ENCODE data around the gene KCNAB3.

KCNAB3 gene

GRCh38 chr17:7945651-7946050 is 16.0 kb upstream of the KCNAB3 start:
- TF ChIP-seq RAD21 (IDR thresholded peaks at IDR 0.05; ENCODE audit: low read depth), result no peak
- no peak for TF ChIP-seq YY1 (IDR thresholded peaks at IDR 0.05; ENCODE audit: low read depth)
- no peak for TF ChIP-seq TCF12 (IDR thresholded peaks at IDR 0.05; ENCODE audit: low read depth)
- no peak for TF ChIP-seq CREB1 (IDR thresholded peaks at IDR 0.05; ENCODE audit: low read depth)
- TF ChIP-seq FOXM1 (IDR thresholded peaks at IDR 0.05; ENCODE audit: borderline replicate concordance, low read depth), result no peak
- no peak for TF ChIP-seq REST (IDR thresholded peaks at IDR 0.05; ENCODE audit: low read depth)
- no peak for TF ChIP-seq CEBPB (IDR thresholded peaks at IDR 0.05)

- TF ChIP-seq FOXM1 (IDR thresholded peaks at IDR 0.05; ENCODE audit: borderline replicate concordance, low read depth) (no peak), TEAD4 (IDR thresholded peaks at IDR 0.05) (no peak), CREB1 (IDR thresholded peaks at IDR 0.05; ENCODE audit: low read depth) (no peak), MAX (IDR thresholded peaks at IDR 0.05) (no peak), RAD21 (IDR thresholded peaks at IDR 0.05; ENCODE audit: low read depth) (no peak), TAF1 (IDR thresholded peaks at IDR 0.05; ENCODE audit: low read depth) (no peak), EP300 (IDR thresholded peaks at IDR 0.05; ENCODE audit: borderline replicate concordance) (no peak), EGR1 (IDR thresholded peaks at IDR 0.05) (no peak), TCF12 (IDR thresholded peaks at IDR 0.05; ENCODE audit: low read depth) (no peak), USF1 (IDR thresholded peaks at IDR 0.05) (no peak), ZBTB7A (IDR thresholded peaks at IDR 0.05; ENCODE audit: low read depth) (no peak), NFIC (IDR thresholded peaks at IDR 0.05) (no peak), YY1 (IDR thresholded peaks at IDR 0.05; ENCODE audit: low read depth) (no peak), REST (IDR thresholded peaks at IDR 0.05; ENCODE audit: low read depth) (no peak)
These were observed 14.7 kb upstream of the KCNAB3 start for GRCh38 chr17:7944326-7944725.

- TF ChIP-seq TEAD4 (IDR thresholded peaks at IDR 0.05) (no peak), REST (IDR thresholded peaks at IDR 0.05; ENCODE audit: low read depth) (no peak), USF1 (IDR thresholded peaks at IDR 0.05) (no peak), EP300 (IDR thresholded peaks at IDR 0.05; ENCODE audit: borderline replicate concordance) (no peak), TAF1 (IDR thresholded peaks at IDR 0.05; ENCODE audit: low read depth) (no peak)
These were observed 13.6 kb upstream of the KCNAB3 start for GRCh38 chr17:7943291-7943690.

GRCh38 chr17:7940743-7941142 is 11.1 kb upstream of the KCNAB3 start:
- TF ChIP-seq FOXM1 (IDR thresholded peaks at IDR 0.05; ENCODE audit: borderline replicate concordance, low read depth), result no peak
- TF ChIP-seq EP300 (IDR thresholded peaks at IDR 0.05; ENCODE audit: borderline replicate concordance), result no peak
- no peak for TF ChIP-seq CREB1 (IDR thresholded peaks at IDR 0.05; ENCODE audit: low read depth)
- no peak for TF ChIP-seq EGR1 (IDR thresholded peaks at IDR 0.05)
- no peak for TF ChIP-seq USF1 (IDR thresholded peaks at IDR 0.05)
- TF ChIP-seq TCF12 (IDR thresholded peaks at IDR 0.05; ENCODE audit: low read depth), result no peak
- TF ChIP-seq RAD21 (IDR thresholded peaks at IDR 0.05; ENCODE audit: low read depth), result no peak
- no peak for TF ChIP-seq ZBTB7A (IDR thresholded peaks at IDR 0.05; ENCODE audit: low read depth)
- TF ChIP-seq TAF1 (IDR thresholded peaks at IDR 0.05; ENCODE audit: low read depth), result no peak
- TF ChIP-seq TEAD4 (IDR thresholded peaks at IDR 0.05), result no peak
- TF ChIP-seq MAX (IDR thresholded peaks at IDR 0.05), result no peak
- no peak for TF ChIP-seq REST (IDR thresholded peaks at IDR 0.05; ENCODE audit: low read depth)
- TF ChIP-seq CEBPB (IDR thresholded peaks at IDR 0.05), result no peak
- TF ChIP-seq NFIC (IDR thresholded peaks at IDR 0.05), result no peak
- TF ChIP-seq YY1 (IDR thresholded peaks at IDR 0.05; ENCODE audit: low read depth), result no peak
